Endothelial cell of hepatic sinusoid (primary cell): Measurements from ENCODE around the gene C1QL2.

Experiments
- in situ Hi-C: cut with HindIII; loops from 2 replicates; pipeline ENCODE4 v1.10.0; 2017; ENCODE audit warnings: low sequenced_read_pairs

C1QL2 gene

DNA sequence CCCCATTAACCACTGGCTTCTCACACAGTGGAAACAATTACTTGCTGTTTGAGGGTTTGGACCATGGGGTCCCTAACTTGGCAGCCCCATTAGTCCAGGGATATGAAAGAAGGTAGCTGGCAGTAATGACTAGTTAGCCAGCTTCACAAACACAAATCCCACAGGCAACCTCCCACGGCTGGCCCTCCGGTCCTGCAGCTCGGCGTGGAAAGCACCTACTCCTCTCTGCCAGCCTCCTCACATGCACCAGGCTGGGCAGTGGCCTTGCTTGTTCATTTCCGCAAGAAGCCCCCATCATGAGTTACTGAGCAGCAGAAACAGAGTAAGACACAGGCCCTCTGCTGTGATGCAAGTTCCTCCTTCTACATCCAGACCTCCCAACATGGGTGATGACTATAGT lies 13.7 kb downstream of the C1QL2 start:
- in situ Hi-C loops: no loop called here

DNA sequence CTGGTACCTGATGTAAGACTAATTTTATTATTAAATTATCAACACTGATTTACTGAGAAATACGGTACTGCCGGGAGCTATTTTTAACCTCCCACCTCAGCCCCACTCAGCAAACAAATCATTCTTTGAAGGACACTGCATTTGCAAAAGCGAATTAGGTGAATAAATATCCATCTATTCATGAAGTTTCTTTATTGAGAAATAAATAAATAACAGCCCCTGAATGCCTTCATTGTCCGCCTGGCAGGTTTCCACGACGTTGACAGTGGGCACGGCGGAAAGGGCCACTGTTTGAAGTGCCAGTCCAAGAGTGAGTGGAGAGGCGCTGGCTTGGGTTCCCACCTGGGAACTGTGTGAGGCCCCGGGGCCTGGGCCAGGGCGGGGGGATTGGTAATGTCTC lies 15.7 kb downstream of the C1QL2 start:
- in situ Hi-C loops: no loop called here

DNA sequence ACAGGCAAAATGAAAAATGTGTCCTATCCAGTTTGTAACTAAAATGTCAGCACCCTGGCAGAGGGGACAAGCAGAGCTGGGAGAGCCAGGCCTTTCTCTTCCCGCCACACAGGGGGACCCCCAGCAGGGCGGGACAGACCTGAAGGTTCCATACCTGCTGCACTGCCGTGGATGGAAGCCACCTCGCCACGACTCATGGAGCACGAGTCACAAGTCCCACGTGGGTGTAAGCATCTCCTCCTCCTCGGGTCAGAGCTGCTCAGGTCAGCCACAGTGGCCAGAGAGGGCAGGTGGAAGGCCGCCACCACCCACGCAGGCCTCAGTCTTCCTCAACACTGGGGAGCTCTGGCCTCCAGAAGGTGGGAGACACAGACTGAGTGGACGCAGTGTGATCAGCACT lies 21.0 kb downstream of the C1QL2 start:
- in situ Hi-C loops: no loop called here

DNA sequence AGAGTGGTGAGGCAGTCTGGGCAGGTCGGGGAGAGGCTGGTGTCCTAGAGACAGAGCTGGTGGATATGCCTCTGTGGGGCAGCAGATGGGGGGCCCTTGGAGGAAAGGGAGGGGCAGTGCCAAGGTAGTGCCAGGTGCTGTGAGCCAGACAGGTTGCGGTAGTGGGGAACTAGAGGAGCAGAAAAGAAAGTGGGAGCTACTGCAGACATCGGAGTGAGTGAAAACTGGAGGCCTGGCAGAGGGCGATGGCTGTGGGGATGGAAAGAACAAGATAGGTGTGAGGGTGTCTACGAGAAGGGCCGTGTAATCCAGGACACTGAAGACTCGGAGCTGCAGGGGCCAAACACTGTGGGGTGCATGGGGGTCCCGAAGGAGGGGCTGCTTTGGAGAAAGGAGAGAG lies 21.7 kb downstream of the C1QL2 start:
- in situ Hi-C loops: no loop called here

DNA sequence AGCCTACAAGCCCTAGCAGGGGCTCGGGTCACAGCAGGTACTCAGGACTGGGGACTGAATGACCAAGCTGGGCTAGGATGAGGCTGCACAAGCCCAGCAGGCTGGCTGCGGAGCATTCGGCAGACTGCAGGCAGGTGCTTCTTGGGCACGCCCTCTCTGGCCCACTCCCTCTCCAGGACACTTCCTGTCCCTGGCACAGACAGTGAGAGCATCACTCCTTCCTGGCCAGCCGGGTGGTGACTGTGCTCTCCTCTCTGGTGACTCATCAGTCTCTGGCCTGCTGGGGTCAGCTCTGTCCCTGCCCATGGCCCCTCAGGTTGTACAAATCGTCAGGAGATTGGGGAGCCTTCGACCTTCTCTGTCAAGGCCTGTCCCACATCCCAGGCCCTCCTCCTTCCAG lies 22.5 kb downstream of the C1QL2 start:
- in situ Hi-C loops: no loop called here

DNA sequence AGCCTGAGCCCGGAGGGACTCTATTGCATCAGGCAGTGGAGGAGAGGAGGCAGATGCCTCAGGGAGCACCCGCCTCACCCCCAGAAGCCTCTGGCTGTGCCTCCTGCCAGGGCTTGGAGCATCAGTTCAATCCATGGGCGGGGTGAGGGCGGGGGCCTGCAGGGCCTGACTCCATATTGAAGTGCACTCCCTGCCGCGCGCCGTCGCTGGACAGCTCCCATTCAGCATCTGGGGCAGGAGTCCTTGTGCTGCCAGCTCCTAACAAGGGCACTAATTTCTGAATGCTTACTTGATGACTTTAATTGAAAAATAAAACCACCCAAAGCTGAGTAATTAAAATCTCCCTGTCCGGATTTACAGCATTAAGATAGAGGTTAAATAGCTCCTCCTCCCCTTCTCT lies 23.8 kb downstream of the C1QL2 start:
- in situ Hi-C loops: no loop called here

DNA sequence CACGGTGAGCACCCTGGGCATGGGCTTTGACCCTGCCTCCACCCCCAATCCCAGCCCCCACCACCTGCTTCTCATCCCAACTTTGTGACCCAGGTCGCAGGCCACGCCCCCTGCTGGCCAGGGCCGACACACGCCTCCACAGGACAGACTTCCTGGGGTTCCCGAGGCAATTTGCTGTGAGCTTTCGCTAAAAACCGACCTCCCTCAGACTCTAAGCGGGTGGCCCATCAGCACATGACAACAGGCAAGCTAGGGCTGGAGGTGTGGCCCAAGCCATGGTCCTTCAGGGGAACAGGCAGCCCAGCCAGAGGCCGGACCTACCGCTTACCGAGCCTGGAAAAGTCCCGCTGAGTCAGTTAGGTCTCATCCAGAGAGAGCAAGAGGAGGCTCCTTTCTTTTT lies 31.9 kb downstream of the C1QL2 start:
- in situ Hi-C loops: no loop called here

DNA sequence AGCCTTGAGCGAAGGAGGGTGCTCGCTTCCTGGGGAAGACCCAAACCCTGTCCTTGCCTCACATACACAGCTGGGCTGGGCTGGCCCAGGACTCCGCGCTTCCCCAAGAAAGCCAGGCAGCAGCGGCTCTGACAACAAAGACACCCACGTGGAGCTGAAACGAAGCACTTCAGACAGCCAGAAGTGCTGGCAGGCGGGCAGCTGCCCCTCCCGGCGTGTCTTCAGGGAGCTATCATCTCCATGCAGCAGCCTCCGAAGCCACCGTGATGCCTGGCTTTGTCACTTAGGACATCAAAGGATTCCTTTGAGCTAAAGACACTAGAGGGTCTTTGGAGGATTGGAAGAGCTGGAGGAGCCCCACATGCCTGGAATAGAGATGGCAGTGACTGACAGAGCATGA lies 35.2 kb downstream of the C1QL2 start:
- in situ Hi-C loops: no loop called here

DNA sequence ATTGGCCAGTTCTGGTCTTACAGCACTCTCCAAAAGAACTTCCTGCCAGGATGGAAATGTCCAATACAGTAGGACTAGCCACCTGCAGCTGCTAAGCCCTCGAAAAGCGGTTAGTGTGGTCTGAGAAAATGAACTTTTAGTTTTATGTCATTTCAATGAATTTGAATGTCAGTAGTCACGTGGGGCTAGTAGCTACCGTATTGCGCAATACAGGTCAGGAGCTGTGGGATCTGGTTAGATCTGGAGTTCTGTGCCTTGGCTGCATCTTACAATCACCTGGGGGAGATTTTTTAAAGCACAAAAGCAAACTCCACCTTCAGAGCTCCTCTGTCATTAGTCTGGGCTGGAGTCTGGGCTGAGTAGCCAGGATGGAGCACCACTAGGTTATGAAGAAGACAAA lies 35.9 kb downstream of the C1QL2 start:
- in situ Hi-C loops: no loop called here

DNA sequence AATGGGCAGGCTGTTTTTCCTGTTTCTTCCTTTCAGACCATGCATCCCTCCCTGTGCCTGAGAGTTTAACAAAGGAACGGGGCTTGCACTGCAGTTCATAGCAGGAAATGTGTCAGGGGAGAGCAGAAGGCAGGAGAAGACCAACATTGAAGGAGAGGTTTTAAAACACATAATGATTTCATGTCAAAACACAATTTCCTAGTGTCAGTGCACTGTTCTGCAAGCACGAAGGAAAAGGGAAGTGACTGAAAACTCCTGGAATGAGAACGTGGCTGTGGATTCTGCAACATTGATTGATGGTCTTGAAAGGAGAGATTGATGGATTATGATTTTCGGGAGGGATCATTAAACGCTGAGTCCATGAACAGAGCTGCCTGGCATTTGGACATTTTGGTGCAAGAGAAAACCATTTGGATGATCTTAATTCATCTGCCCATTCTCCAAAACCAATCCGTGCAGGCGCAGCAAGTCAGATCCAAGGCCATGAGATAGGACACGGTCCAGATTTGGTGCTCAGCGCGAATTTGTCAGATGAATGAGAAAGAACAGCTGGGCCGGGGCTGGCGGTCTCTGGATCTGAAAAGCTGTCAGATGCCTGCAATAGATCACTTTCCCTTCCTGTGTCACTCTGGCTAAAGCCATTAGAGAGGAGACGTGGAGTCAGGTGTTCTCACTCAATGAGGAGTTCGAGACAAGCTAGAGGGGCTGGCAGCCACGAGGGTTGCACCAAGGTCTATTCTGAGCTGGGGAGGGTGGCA lies 38.4 kb downstream of the C1QL2 start:
- in situ Hi-C loops: loop anchor here (5.0 kb wide), 3 partner anchors 53 to 103 kb away; no protein-coding TSS in a partner anchor

DNA sequence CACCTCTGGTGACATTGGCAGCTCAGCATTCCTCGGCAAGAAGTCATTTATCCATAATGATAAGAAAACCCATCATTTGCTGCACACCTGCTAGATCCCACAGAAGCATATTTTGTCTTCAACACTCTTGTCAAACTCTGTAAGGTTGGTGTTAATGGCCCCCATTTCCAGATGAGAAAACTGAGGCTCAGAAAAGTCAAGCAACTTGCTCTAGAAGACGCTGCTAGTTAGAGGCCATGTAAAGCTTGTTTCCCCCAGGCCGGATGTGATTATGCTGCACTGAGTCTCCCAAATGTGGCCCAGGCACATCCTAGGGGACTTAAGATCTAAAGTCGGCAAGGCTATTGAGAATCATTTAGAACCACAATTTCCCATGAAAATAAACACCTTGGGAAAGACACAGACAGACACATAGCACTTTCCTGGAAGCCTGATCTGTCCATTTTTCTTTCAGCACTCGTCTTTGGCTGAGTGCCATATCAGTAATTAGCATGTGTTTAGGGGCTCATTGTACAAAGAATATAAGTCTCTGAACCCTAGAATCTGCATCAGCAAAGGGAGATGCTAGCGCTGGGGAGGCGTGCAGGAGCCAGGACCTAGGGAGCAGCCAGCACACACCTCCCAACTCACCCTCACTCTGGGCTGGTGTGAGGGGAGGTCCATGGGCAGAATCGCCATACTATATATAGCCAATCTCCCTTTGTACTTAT lies 39.3 kb downstream of the C1QL2 start:
- in situ Hi-C loops: loop anchor here (5.0 kb wide), 3 partner anchors 52 to 102 kb away; no protein-coding TSS in a partner anchor

DNA sequence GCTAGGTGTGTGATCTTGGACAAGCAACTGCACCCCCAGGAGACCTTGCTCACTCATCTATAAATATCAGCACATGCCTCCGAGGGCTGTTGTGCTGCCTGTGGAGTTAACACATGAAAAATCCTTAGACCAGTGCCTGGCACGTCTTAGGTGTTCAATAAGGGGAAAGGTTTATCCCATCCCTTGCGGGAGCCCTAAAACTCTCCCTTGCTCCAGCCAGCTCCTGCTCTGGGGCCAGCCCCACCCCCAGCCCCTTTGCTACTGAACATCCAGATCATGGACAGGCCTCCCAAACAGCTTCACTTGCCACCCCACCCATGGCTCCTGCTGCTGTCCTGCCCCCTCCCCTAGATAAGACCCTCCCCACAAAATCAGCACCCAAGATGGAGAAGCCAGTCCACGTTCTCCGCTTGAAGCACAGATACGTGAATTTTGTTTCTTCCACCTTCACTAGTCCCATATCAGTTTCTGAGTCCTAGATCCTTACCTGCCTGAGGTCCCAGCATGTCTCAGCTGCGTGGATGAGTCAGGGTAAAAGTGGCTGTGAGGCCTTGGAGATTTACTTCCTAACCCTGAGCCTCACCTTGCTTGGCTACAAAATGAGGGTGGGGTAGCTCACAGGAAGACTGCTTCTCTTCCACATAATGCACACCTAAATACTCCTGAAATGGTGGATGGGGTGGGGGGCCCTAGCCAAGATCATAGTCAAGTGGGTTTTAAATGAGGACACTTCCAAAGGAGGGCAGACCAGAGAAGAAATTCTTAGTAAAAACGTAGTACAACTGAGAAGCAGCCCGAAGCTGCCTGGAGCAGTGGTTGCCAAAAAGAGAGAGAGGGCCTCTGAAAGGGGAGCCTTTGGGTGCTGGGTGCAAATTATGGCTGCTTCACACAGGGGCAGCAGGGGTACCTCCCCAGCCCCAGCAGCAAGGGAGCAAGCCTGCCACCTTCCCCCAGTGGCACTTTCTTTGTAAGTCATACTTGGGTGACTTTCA lies 40.4 kb downstream of the C1QL2 start:
- in situ Hi-C loops: loop anchor here (5.0 kb wide), 3 partner anchors 51 to 101 kb away; no protein-coding TSS in a partner anchor

DNA sequence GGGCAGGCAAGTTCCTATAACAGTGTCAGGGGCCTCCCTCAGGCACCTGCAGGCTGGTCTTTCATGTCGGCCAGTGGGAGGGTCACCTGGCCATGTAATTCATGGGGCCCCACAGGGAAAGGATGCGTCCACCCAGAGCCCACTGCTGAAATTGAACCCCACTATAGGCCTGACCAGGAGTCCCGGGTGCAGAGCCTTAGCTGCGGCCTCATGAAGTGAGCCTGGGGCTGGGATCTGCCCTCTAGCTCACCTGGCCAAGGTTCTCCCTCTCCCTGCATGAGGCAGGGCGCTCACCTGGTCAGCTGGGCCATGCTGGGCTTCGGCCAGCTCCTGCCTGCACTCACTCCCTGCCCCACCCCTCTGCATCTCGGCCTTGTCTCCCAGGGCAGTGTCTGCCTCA lies 41.1 kb downstream of the C1QL2 start:
- in situ Hi-C loops: loop anchor here (5.0 kb wide), 3 partner anchors 50 to 100 kb away; no protein-coding TSS in a partner anchor

DNA sequence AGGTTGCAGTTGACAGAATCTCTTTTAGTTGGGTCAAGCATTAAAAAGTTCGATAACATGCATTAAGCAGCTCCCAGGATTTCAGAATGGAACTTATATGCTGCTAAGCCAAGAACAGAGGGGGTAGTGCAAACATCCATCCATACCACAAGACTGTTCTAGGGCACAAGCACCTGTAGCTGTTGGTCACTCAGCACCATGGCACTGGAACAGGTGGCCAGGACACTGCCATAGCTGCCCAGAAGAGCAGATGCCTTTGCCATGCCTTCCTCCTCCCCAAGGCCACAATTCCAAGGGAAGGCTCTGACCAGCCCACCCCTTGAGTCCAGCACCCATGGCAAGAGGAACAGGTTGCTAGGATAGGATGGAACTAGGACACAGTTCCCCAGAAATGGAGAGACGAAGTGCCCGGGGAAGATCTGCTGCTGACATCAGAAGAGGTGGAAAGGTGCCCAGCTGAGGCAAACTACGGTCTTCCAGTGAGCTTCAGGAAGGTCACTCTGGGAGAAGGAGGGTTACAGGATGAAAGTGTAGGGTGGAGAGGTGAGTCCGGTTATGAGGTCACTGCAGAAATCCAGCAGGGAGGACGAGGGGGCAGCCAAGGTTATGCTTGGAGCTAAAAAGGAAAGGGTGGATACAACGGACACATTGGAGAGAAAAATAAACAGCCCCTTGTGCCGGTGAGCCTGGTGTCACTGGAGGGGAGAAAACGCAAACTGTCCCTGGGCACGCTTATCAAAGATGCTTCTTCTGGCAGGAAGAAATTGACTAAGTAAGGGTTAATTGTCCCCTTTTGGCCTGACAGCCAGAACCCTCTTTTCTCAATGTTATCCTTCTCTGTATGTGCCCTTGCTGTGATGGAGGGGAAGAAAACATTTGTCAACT lies 41.9 kb downstream of the C1QL2 start:
- in situ Hi-C loops: loop anchor here (5.0 kb wide), 3 partner anchors 49 to 99 kb away; no protein-coding TSS in a partner anchor

DNA sequence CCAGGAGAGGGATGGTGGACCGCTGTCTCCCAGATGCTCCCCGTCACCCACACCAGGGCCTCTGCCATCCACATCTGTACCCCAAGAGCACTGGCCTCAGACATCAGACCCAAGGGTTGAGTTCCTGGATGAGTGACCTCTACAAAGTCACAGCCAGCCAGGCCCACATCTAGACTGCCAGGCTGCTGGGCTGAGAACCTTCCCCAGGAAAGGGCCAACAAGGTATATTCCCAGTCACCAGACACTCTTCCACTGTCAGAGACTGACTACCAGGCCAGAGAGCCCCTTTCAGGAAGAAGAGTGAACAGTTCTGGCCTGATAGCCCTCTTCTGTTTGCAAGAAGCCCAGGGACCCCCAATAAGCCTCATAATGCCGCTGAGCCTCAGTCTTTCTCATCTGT lies 44.3 kb downstream of the C1QL2 start:
- in situ Hi-C loops: no loop called here

DNA sequence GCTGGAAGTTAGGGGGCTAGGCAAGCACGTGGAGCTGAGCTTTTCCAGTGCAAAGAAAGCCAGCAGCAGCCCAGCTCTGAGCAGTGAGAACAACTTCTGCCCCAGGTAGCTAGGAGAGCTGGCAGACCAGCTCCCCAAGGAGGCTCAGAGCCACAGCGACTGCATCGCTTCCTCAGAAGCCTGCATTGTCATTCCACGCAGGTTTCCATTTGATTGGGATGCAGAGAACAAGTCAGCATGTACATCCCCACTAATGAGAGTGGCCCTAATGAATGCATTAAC lies 45.1 kb downstream of the C1QL2 start:
- in situ Hi-C loops: no loop called here

DNA sequence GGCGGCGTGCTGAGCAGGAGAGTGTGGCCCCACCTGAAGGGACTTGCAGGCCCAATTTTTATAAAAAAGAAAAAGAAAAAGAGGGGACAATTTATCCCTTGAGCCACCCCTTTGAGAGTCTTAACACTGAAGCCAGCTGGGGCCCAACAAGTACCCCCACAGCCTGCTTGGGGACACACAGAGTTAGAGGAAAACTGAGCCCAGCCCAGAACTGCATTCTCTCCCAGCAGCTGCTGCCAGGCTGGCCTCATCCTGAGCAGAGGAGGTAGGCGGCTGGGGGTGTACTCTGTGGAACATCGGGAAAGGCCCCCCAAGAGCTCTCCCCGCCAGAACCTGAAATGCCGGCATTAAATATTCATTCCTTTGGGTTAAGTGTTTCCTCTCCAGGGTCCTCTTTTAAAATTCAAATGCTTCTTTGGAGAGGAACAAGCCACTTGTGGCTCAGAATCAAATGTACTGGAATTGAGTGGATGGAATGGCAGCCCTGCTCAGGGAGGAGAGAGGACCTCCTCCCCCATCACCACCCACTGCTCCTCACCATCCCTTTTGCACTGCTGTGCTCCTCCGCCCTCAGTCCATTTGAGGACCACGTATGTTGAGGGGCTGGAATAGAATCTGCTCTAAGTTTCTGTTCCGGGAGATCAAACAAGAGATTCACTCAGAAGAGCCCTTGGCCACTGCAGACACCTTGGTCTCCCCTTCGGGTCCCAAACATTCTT lies 45.6 kb downstream of the C1QL2 start:
- in situ Hi-C loops: no loop called here

DNA sequence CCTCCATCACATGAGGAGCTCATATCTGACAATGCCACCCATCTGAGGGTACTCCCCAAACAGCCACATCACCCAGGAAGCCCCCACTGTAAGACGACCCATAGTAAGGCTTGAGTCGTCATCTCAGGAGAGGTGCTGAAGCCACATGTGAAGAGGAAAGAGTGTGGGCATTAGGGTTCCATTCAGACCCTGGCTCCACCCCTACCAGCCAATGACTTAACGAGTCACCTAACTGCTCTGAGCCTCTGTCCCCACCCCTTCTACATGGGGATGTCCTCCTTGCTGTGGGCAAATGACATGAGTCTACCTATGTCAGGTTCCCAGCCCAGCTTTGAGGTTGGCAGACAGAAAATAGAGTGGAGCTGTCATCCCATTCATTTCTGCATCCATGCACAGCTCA lies 46.3 kb downstream of the C1QL2 start:
- in situ Hi-C loops: no loop called here

DNA sequence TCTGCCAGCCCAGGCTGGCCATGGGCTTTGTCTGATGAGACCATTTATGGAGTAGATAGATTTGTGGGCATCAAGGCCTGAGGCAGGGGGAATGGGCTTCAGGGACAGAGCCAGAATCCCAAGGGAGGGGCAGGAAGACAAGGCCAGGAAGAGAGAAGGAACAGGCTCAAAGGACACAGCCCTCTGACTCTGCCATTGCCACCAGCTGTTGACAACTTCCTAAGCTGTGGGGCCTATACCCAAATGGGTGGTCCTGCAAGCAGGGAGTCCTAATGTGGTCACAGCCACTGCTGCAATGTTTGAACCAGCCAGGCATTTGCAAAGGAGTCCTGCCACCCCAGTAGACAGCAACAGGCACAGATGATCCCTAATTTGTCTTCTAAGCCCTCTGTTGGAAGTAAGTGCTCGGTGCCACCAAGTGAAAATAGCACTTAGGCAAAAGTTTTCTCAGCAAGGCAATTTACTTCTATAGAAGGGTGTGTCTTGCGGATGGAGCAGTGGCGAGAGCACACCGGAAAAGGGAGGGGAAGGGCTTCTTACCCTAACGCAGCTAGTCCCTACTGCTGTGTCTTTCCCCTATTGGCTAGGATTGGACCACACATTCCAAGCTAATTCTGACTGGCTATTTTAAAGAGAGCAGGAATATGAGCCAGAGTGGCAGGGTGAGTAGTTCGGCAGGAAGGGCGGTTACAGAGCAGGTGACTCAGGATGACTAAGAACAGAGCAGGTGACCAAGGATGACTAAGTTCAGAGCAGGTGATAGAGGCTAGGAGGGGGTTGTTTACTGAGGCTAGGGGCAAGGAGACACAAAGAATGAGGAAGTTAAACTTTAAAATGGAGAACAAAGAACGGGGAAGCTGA lies 47.2 kb downstream of the C1QL2 start:
- in situ Hi-C loops: no loop called here
